ENCODE measurements around the gene CD84. TPM values are rescaled to one million over a fixed set of nuclear protein-coding genes. Genes with fewer than 3 reads are reported as not detected.

Gene CD84
- total RNA-seq, 2 experiments from 2014 or later, result 22.2 to 23.4 TPM

- Histone ChIP-seq H3K9me3 (ENCODE audit: low read length) (peaks cover 17% of the 10 kb centered on the region; the same call in 1 of the 2 replicates), H2AFZ (ENCODE audit: low read length) (no peak overlapping the region), H3K36me3 (ENCODE audit: insufficient read depth, low read length) (no peaks in the 10 kb centered on the region; the same call in 1 of the 2 replicates), H3K4me1 (ENCODE audit: insufficient read depth, low read length, poor library complexity, severe bottlenecking) (no peaks in the 10 kb centered on the region), H3K9me2 (ENCODE audit: insufficient read depth, low read length) (no peaks in the 10 kb centered on the region), H3K4me2 (ENCODE audit: low read length) (no peak overlapping the region), H3K79me2 (ENCODE audit: insufficient read depth, low read depth, low read length) (no peaks in the 10 kb centered on the region), H3K4me3 (ENCODE audit: low read depth, low read length, poor library complexity, severe bottlenecking) (no peak overlapping the region), H4K20me1 (ENCODE audit: insufficient read depth, low read length) (no peaks in the 10 kb centered on the region), H3K27ac (ENCODE audit: low read depth, low read length, poor library complexity, severe bottlenecking) (no peak overlapping the region)
- POLR2A ChIA-PET, result interaction anchor here (0.7 to 1.5 kb wide), 7 partner anchors 8 to 77 kb away, joined by 3 to 5 read pairs (median 4); no protein-coding TSS in a partner anchor
- intact Hi-C loops (cut with micrococcal nuclease; ENCODE audit: unreplicated experiment), result no loop called here
- DNase-seq (ENCODE audit: low spot score), result no peak
- TF ChIP-seq CTCF (conservative IDR thresholded peaks at IDR 0.05; ENCODE audit: low read length), result no peak
- no peak for TF ChIP-seq EZH2phosphoT487 (IDR thresholded peaks at IDR 0.05; ENCODE audit: borderline replicate concordance, low read depth, low read length)
- CTCF ChIA-PET (ENCODE audit: unreplicated experiment), result no interaction called here
- no TSS peak for BruUV-seq (replicated peaks)
Measured at GRCh38 chr1:160597705-160598104, 18.4 kb upstream of the CD84 start.

GRCh38 chr1:160597051-160597450 is 17.8 kb upstream of the CD84 start:
- no TSS peak for BruUV-seq (replicated peaks)
- peaks cover 22% of the 10 kb centered on the region; the same call in 1 of the 2 replicates for H3K9me3 ChIP-seq (ENCODE audit: low read length)
- no peaks in the 10 kb centered on the region; the same call in 1 of the 2 replicates for H3K36me3 ChIP-seq (ENCODE audit: insufficient read depth, low read length)
- TF ChIP-seq CTCF (conservative IDR thresholded peaks at IDR 0.05; ENCODE audit: low read length), result no peak
- TF ChIP-seq EZH2phosphoT487 (IDR thresholded peaks at IDR 0.05; ENCODE audit: borderline replicate concordance, low read depth, low read length), result no peak
- no peaks in the 10 kb centered on the region for H4K20me1 ChIP-seq (ENCODE audit: insufficient read depth, low read length)
- CTCF ChIA-PET (ENCODE audit: unreplicated experiment), result interaction anchor here (0.5 to 1.0 kb wide), 2 partner anchors 13 to 336 kb away, joined by 3 read pairs; no protein-coding TSS in a partner anchor
- DNase-seq (ENCODE audit: low spot score), result no peak
- no peak overlapping the region for H3K27ac ChIP-seq (ENCODE audit: low read depth, low read length, poor library complexity, severe bottlenecking)
- H3K4me3 ChIP-seq (ENCODE audit: low read depth, low read length, poor library complexity, severe bottlenecking), result no peak overlapping the region
- intact Hi-C loops (cut with micrococcal nuclease; ENCODE audit: unreplicated experiment), result no loop called here
- H2AFZ ChIP-seq (ENCODE audit: low read length), result no peak overlapping the region
- no peak overlapping the region for H3K4me2 ChIP-seq (ENCODE audit: low read length)
- POLR2A ChIA-PET, result interaction anchor here (1.0 to 1.1 kb wide), 2 partner anchors 8 to 19 kb away, joined by 3 read pairs; no protein-coding TSS in a partner anchor
- no peaks in the 10 kb centered on the region for H3K9me2 ChIP-seq (ENCODE audit: insufficient read depth, low read length)
- no peaks in the 10 kb centered on the region for H3K79me2 ChIP-seq (ENCODE audit: insufficient read depth, low read depth, low read length)
- H3K4me1 ChIP-seq (ENCODE audit: insufficient read depth, low read length, poor library complexity, severe bottlenecking), result no peaks in the 10 kb centered on the region

- CTCF ChIA-PET (ENCODE audit: unreplicated experiment), result no interaction called here
- Histone ChIP-seq H3K9me3 (ENCODE audit: low read length) (peaks cover 23% of the 10 kb centered on the region; the same call in 1 of the 2 replicates), H2AFZ (ENCODE audit: low read length) (peak overlapping the region; percentile 30; the same call in 1 of the 2 replicates), H3K79me2 (ENCODE audit: insufficient read depth, low read depth, low read length) (no peaks in the 10 kb centered on the region), H3K36me3 (ENCODE audit: insufficient read depth, low read length) (no peaks in the 10 kb centered on the region; the same call in 1 of the 2 replicates), H4K20me1 (ENCODE audit: insufficient read depth, low read length) (no peaks in the 10 kb centered on the region), H3K27ac (ENCODE audit: low read depth, low read length, poor library complexity, severe bottlenecking) (no peak overlapping the region), H3K9me2 (ENCODE audit: insufficient read depth, low read length) (no peaks in the 10 kb centered on the region), H3K4me3 (ENCODE audit: low read depth, low read length, poor library complexity, severe bottlenecking) (no peak overlapping the region), H3K4me1 (ENCODE audit: insufficient read depth, low read length, poor library complexity, severe bottlenecking) (peaks cover 21% of the 10 kb centered on the region), H3K4me2 (ENCODE audit: low read length) (no peak overlapping the region)
- no peak for TF ChIP-seq CTCF (conservative IDR thresholded peaks at IDR 0.05; ENCODE audit: low read length)
- no peak for TF ChIP-seq EZH2phosphoT487 (IDR thresholded peaks at IDR 0.05; ENCODE audit: borderline replicate concordance, low read depth, low read length)
- no TSS peak for BruUV-seq (replicated peaks)
- POLR2A ChIA-PET, result interaction anchor here (0.7 to 1.4 kb wide), 3 partner anchors 13 to 36 kb away, joined by 3 to 5 read pairs (median 4); no protein-coding TSS in a partner anchor
- intact Hi-C loops (cut with micrococcal nuclease; ENCODE audit: unreplicated experiment), result no loop called here
- DNase-seq (ENCODE audit: low spot score), result no peak
Measured at GRCh38 chr1:160590488-160590887, 11.2 kb upstream of the CD84 start.

All from OCI-LY7 (cell line).